Activated naive CD8-positive, alpha-beta T cell (primary cell): ENCODE results near the gene COPB1.
"Not testable (repeated sequence)": the region's sequence is repeated elsewhere in the genome, so short reads cannot be mapped to it uniquely, and the experiment has no call there.

Source experiments
- H3K27ac Mint-ChIP-seq: one replicate; pipeline ENCODE4 v1.8.0; 2021; ENCODE audit warnings: mixed read lengths
- H3K27me3 Mint-ChIP-seq: one replicate; pipeline ENCODE4 v1.8.0; 2021; ENCODE audit warnings: mixed read lengths
- H3K36me3 Mint-ChIP-seq: one replicate; pipeline ENCODE4 v1.8.0; 2021; ENCODE audit warnings: mixed read lengths
- H3K4me1 Mint-ChIP-seq: one replicate; pipeline ENCODE4 v1.8.0; 2021; ENCODE audit warnings: low read depth, mixed read lengths
- H3K4me3 Mint-ChIP-seq: one replicate; pipeline ENCODE4 v1.8.0; 2021; ENCODE audit warnings: mild to moderate bottlenecking, mixed read lengths
- H3K9me3 Mint-ChIP-seq: one replicate; pipeline ENCODE4 v1.8.0; 2021; ENCODE audit warnings: low read depth, mixed read lengths

The COPB1 gene, protein sequence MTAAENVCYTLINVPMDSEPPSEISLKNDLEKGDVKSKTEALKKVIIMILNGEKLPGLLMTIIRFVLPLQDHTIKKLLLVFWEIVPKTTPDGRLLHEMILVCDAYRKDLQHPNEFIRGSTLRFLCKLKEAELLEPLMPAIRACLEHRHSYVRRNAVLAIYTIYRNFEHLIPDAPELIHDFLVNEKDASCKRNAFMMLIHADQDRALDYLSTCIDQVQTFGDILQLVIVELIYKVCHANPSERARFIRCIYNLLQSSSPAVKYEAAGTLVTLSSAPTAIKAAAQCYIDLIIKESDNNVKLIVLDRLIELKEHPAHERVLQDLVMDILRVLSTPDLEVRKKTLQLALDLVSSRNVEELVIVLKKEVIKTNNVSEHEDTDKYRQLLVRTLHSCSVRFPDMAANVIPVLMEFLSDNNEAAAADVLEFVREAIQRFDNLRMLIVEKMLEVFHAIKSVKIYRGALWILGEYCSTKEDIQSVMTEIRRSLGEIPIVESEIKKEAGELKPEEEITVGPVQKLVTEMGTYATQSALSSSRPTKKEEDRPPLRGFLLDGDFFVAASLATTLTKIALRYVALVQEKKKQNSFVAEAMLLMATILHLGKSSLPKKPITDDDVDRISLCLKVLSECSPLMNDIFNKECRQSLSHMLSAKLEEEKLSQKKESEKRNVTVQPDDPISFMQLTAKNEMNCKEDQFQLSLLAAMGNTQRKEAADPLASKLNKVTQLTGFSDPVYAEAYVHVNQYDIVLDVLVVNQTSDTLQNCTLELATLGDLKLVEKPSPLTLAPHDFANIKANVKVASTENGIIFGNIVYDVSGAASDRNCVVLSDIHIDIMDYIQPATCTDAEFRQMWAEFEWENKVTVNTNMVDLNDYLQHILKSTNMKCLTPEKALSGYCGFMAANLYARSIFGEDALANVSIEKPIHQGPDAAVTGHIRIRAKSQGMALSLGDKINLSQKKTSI

GRCh38 chr11:14499560-14500180 is at the start of gene COPB1:
Gene COPB1, minus strand, starts transcription at chr11:14499811. Its CDS starts 883 bp downstream, at chr11:14498928.
- Mint-ChIP-seq H3K9me3 (no peaks in the 10 kb centered on the region), H3K4me1 (peaks cover 51% of the 10 kb centered on the region), H3K36me3 (peaks cover 12% of the 10 kb centered on the region), H3K27ac (peak within 1 kb of the TSS; percentile 98), H3K27me3 (no peaks in the 10 kb centered on the region), H3K4me3 (peak within 1 kb of the TSS; percentile 99)

GRCh38 chr11:14547440-14547839 is 47.8 kb upstream of the COPB1 start:
- no peaks in the 10 kb centered on the region for H3K9me3 Mint-ChIP-seq
- no peak overlapping the region for H3K27ac Mint-ChIP-seq
- H3K36me3 Mint-ChIP-seq: peaks cover 13% of the 10 kb centered on the region
- peaks cover 30% of the 10 kb centered on the region for H3K4me1 Mint-ChIP-seq
- H3K4me3 Mint-ChIP-seq: no peak overlapping the region
- H3K27me3 Mint-ChIP-seq: no peaks in the 10 kb centered on the region

DNA sequence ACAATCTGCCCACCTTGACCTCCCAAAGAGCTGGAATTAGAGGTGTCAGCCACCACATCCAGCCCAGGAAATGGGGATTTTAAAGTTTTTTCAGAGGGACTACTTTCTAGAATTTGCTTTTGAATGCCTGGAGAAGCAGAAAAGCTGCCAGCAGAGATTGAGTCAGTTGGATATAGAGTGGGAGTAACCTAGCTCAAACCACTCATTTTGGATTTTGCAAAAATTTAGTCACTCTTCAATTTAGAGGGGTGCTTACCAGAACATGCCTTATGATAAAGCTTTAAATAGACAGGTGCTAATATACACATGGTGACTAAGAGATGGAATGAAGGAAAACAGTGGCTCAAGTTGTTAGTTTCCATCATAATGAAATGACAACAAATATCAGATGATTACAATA is 47.1 kb upstream of the COPB1 start:
- Mint-ChIP-seq H3K36me3 (peaks cover 14% of the 10 kb centered on the region), H3K27me3 (no peaks in the 10 kb centered on the region), H3K4me1 (peaks cover 34% of the 10 kb centered on the region), H3K27ac (no peak overlapping the region), H3K4me3 (no peak overlapping the region), H3K9me3 (no peaks in the 10 kb centered on the region)

DNA sequence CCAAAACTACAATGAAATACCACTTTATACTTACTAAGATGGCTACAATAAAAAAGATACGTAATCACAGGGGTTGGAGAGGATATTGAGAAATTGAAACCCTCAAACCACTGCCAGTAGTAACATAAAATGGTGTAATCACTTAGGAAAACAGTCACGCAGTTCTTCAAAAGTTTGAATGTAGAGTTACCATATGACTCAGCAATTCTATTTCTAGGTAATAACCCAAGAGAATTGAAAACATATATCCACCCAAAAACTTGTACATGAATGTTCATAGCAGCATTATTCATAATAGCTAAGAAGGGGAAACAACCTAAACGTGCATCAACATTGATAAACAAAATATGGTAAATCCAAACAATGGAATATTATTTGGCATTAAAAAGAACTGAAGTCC is 45.0 kb upstream of the COPB1 start:
- H3K9me3 Mint-ChIP-seq: no peaks in the 10 kb centered on the region
- H3K27ac Mint-ChIP-seq: peak overlapping the region; percentile 42
- peaks cover 11% of the 10 kb centered on the region for H3K36me3 Mint-ChIP-seq
- peaks cover 50% of the 10 kb centered on the region for H3K4me1 Mint-ChIP-seq
- H3K27me3 Mint-ChIP-seq: no peaks in the 10 kb centered on the region
- no peak overlapping the region for H3K4me3 Mint-ChIP-seq

DNA sequence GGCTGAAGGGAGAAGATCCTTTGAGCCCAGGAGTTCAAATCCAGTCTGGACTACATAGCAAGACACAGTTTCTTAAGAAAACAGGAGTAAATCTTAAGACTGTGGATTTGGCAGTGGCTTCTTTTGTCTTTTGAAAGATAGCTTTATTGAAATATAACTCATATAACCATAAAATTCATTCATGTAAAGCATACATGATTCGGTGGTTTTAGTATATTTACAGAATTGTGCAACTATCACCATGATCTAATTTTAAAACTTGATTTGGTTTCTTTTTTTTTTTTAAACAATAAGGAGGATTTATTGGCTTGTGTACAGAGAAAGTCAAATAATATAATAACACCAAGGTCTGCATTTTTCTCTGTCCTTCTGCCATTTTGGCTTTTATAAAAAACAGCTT is 43.6 kb upstream of the COPB1 start:
- no peak overlapping the region for H3K27ac Mint-ChIP-seq
- H3K36me3 Mint-ChIP-seq: peaks cover 11% of the 10 kb centered on the region
- no peak overlapping the region for H3K4me3 Mint-ChIP-seq
- peaks cover 60% of the 10 kb centered on the region for H3K4me1 Mint-ChIP-seq
- H3K9me3 Mint-ChIP-seq: no peaks in the 10 kb centered on the region
- no peaks in the 10 kb centered on the region for H3K27me3 Mint-ChIP-seq

- Mint-ChIP-seq H3K27ac (peak overlapping the region; percentile 22), H3K4me3 (no peak overlapping the region), H3K4me1 (peaks cover 66% of the 10 kb centered on the region), H3K36me3 (peaks cover 9% of the 10 kb centered on the region), H3K9me3 (no peaks in the 10 kb centered on the region), H3K27me3 (no peaks in the 10 kb centered on the region)
Measured at GRCh38 chr11:14542324-14542723, 42.7 kb upstream of the COPB1 start.

- Mint-ChIP-seq H3K27ac (no peak overlapping the region), H3K9me3 (no peaks in the 10 kb centered on the region), H3K4me1 (peaks cover 67% of the 10 kb centered on the region), H3K36me3 (peaks cover 9% of the 10 kb centered on the region), H3K27me3 (no peaks in the 10 kb centered on the region), H3K4me3 (no peak overlapping the region)
Measured at GRCh38 chr11:14541192-14541947, 41.8 kb upstream of the COPB1 start.

GRCh38 chr11:14539982-14540421 is 40.4 kb upstream of the COPB1 start:
- Mint-ChIP-seq H3K4me3 (peak overlapping the region; percentile 36), H3K9me3 (no peaks in the 10 kb centered on the region), H3K27ac (peak overlapping the region; percentile 64), H3K4me1 (peaks cover 57% of the 10 kb centered on the region), H3K36me3 (peaks cover 7% of the 10 kb centered on the region), H3K27me3 (no peaks in the 10 kb centered on the region)

DNA sequence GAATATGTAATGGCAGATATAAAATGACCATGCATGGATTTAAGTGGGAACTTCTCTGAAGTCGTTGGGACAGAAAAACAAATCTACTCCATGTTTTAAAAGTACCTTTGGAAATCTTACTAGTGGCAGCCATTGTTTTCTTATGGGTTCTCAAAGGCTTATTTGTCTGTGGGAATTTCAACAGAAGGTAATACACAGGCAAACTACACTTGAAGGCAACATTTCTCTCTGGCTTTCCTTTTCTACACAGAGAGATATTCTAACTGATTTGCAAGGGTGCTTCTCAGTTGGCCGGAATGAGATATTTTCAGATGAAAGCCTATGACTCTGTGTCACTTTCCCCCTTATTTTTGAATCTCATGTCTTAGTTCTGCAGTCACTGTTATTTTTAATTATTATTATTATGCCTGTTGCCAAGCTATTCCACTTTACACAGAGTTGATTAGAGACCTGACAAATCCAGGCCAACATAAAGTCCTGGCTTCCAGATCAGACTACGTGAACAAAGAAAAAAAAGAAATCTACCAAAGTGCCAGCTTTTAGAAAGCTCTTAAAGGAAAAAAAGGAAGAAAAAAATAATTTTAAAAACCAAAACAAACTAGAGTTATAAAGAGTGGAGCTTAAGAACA is 39.4 kb upstream of the COPB1 start:
- H3K4me1 Mint-ChIP-seq: peaks cover 48% of the 10 kb centered on the region
- peaks cover 4% of the 10 kb centered on the region for H3K36me3 Mint-ChIP-seq
- no peak overlapping the region for H3K4me3 Mint-ChIP-seq
- peak overlapping the region; percentile 64 for H3K27ac Mint-ChIP-seq
- no peaks in the 10 kb centered on the region for H3K9me3 Mint-ChIP-seq
- no peaks in the 10 kb centered on the region for H3K27me3 Mint-ChIP-seq

- Mint-ChIP-seq H3K36me3 (peaks cover 4% of the 10 kb centered on the region), H3K27ac (peak overlapping the region; percentile 28), H3K4me1 (peaks cover 47% of the 10 kb centered on the region), H3K9me3 (no peaks in the 10 kb centered on the region), H3K4me3 (no peak overlapping the region), H3K27me3 (no peaks in the 10 kb centered on the region)
Measured at GRCh38 chr11:14538271-14538925, 38.8 kb upstream of the COPB1 start.

DNA sequence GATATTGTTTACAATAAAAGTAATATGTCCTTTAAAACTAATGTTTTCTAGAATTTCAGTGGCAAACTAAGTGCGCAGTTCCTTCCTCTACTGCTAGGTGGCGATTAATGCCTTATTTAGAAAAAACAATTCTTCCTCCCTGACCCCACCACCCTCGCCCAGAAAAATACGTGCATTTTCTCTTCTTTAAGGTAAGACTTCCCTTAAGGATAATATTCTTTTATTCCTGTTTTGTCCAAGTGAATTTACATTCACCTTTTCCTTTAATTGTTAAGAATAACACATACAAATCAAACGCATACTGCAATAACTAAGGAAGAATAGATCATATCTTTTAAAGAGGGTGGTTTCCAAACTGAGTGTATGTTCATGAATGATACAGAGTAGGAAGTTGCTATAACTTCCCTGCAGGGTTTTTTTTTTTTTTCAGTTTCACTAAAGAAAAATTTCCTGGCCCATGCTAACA is 37.6 kb upstream of the COPB1 start:
- no peaks in the 10 kb centered on the region for H3K27me3 Mint-ChIP-seq
- peaks cover under 1% of the 10 kb centered on the region for H3K36me3 Mint-ChIP-seq
- peak overlapping the region; percentile 83 for H3K4me3 Mint-ChIP-seq
- H3K27ac Mint-ChIP-seq: peak overlapping the region; percentile 96
- H3K4me1 Mint-ChIP-seq: peaks cover 43% of the 10 kb centered on the region
- no peaks in the 10 kb centered on the region for H3K9me3 Mint-ChIP-seq

GRCh38 chr11:14535166-14535565 is 35.6 kb upstream of the COPB1 start:
- not testable (repeated sequence) for H3K4me3 Mint-ChIP-seq, H3K9me3 Mint-ChIP-seq, H3K27me3 Mint-ChIP-seq, H3K36me3 Mint-ChIP-seq
- peaks cover 29% of the 10 kb centered on the region for H3K4me1 Mint-ChIP-seq
- peak overlapping the region; percentile 6 for H3K27ac Mint-ChIP-seq

GRCh38 chr11:14529951-14530350 is 30.3 kb upstream of the COPB1 start:
- Mint-ChIP-seq H3K36me3 (peaks cover 9% of the 10 kb centered on the region), H3K27ac (no peak overlapping the region), H3K4me1 (no peaks in the 10 kb centered on the region), H3K27me3 (no peaks in the 10 kb centered on the region), H3K9me3 (no peaks in the 10 kb centered on the region), H3K4me3 (no peak overlapping the region)
